Measurements from ENCODE around the gene APPBP2.

- TF ChIP-seq CTCF (IDR thresholded peaks at IDR 0.05) (no peak), POLR2A (IDR thresholded peaks at IDR 0.05) (no peak), EP300 (IDR thresholded peaks at IDR 0.05) (no peak)
Observed at GRCh38 chr17:60526726-60527125, 684 bp upstream of the APPBP2 start.

Data from tibial nerve (tissue), 4 donors.